HG03135 (cell line): ENCODE results near the gene CEBPZOS.
"Not testable (repeated sequence)": the region's sequence is repeated elsewhere in the genome, so short reads cannot be mapped to it uniquely, and the experiment has no call there.

Experiments
- ATAC-seq: cut with Tn5 transposase; IDR thresholded peaks from one replicate; pipeline ENCODE4 v1.9.1; 2021; ENCODE audit warnings: mild to moderate bottlenecking, moderate library complexity; ENCODE audit not compliant: unreplicated experiment

Gene CEBPZOS

GRCh38 chr2:37190290-37190689, 6.0 kb upstream of the CEBPZOS start:
- ATAC-seq, result no peak

GRCh38 chr2:37191253-37191652, 5.0 kb upstream of the CEBPZOS start:
- no peak for ATAC-seq

GRCh38 chr2:37191747-37192146, 4.5 kb upstream of the CEBPZOS start:
- no peak for ATAC-seq

GRCh38 chr2:37192551-37192950, 3.7 kb upstream of the CEBPZOS start:
- no peak for ATAC-seq

GRCh38 chr2:37195862-37196319, 405 bp upstream of the CEBPZOS start:
- ATAC-seq, result not testable (repeated sequence)

GRCh38 chr2:37198681-37199065, 2.4 kb downstream of the CEBPZOS start:
- no peak for ATAC-seq

GRCh38 chr2:37201208-37201607, 4.9 kb downstream of the CEBPZOS start:
- no peak for ATAC-seq

- no peak for ATAC-seq
These were observed 5.5 kb downstream of the CEBPZOS start for GRCh38 chr2:37201766-37202165.

GRCh38 chr2:37203708-37204107, 7.4 kb downstream of the CEBPZOS start:
- ATAC-seq, result no peak

GRCh38 chr2:37205071-37205661, 8.9 kb downstream of the CEBPZOS start:
- ATAC-seq, result not testable (repeated sequence)

- ATAC-seq, result no peak
These were observed 9.5 kb downstream of the CEBPZOS start for GRCh38 chr2:37205689-37206341.

GRCh38 chr2:37206760-37207159, 10.5 kb downstream of the CEBPZOS start:
- not testable (repeated sequence) for ATAC-seq

GRCh38 chr2:37211212-37211611, 14.9 kb downstream of the CEBPZOS start:
- ATAC-seq, result no peak

- no peak for ATAC-seq
These were observed 15.6 kb downstream of the CEBPZOS start for GRCh38 chr2:37211939-37212338.

- ATAC-seq, result no peak
These were observed 19.0 kb downstream of the CEBPZOS start for GRCh38 chr2:37215250-37215649.

- ATAC-seq, result no peak
These were observed 22.8 kb downstream of the CEBPZOS start for GRCh38 chr2:37219046-37219445.

- no peak for ATAC-seq
These were observed 26.8 kb downstream of the CEBPZOS start for GRCh38 chr2:37223131-37223530.

GRCh38 chr2:37224063-37224462, 27.8 kb downstream of the CEBPZOS start:
- no peak for ATAC-seq

- ATAC-seq, result not testable (repeated sequence)
These were observed 28.8 kb downstream of the CEBPZOS start for GRCh38 chr2:37225129-37225528.

GRCh38 chr2:37226863-37227262, 30.6 kb downstream of the CEBPZOS start:
- ATAC-seq, result no peak

- no peak for ATAC-seq
These were observed 32.5 kb downstream of the CEBPZOS start for GRCh38 chr2:37228788-37229187.

GRCh38 chr2:37230581-37230980, 34.3 kb downstream of the CEBPZOS start:
- no peak for ATAC-seq
